Esophagus muscularis mucosa (tissue), 4 donors: ENCODE results near the gene NEUROG3. TPM values are rescaled to one million over a fixed set of nuclear protein-coding genes. Genes with fewer than 3 reads are reported as not detected.

Source experiments
- DNase-seq: peaks from one replicate; pipeline ENCODE4 v3.0.0-alpha.2; 2017; ENCODE audit errors: extremely low spot score
- H3K27ac ChIP-seq, 4 donors: fragments of 200-600 bp; sonication (generic); replicated peaks in 1 of 4; 1 replicate in 3 of 4; 2 replicates in 1 of 4; pipeline ENCODE4 v1.5.1; 2016 to 2019; ENCODE audit warnings: mild to moderate bottlenecking in 1 of 4
- H3K27me3 ChIP-seq, 4 donors: fragments of 200-600 bp; sonication (generic); one replicate each; pipeline versions ENCODE4 v1.5.1 to v1.6.0; 2016 to 2019
- H3K36me3 ChIP-seq, 4 donors: fragments of 200-600 bp; sonication (generic); one replicate each; pipeline ENCODE4 v1.5.1; 2016 to 2019
- H3K4me1 ChIP-seq, 4 donors: fragments of 200-600 bp; sonication (generic); one replicate each; pipeline ENCODE4 v1.5.1; 2016 to 2019
- H3K4me3 ChIP-seq, 4 donors: fragments of 200-600 bp; sonication (generic); 1 replicate in 2 of 4; 2 replicates in 2 of 4; pipeline ENCODE4 v1.5.1; 2016 to 2019; ENCODE audit warnings: mild to moderate bottlenecking in 4 of 4, moderate library complexity in 1 of 4
- H3K9me3 ChIP-seq, 4 donors: fragments of 200-600 bp; sonication (generic); 1 replicate in 3 of 4; 2 replicates in 1 of 4; pipeline ENCODE4 v1.5.1; 2016 to 2019
- CTCF ChIP-seq, 3 experiments: fragments of 200-600 bp in 2 of 3; fragments of 450-650 bp in 1 of 3; sonication (generic) in 2 of 3; IDR thresholded peaks; one replicate each; pipeline ENCODE4 v1.5.1; 2017 to 2019; ENCODE audit warnings: antibody characterized with exemption in 3 of 3, mild to moderate bottlenecking in 2 of 3, moderate library complexity in 1 of 3
- EP300 ChIP-seq: sonication (generic); formaldehyde crosslinking; IDR thresholded peaks from one replicate; pipeline ENCODE4 v1.6.1; 2017; ENCODE audit warnings: antibody characterized with exemption
- POLR2A ChIP-seq: fragments of 450-650 bp; IDR thresholded peaks from one replicate; pipeline ENCODE4 v1.6.1; 2017; ENCODE audit warnings: antibody characterized with exemption, moderate library complexity, mild to moderate bottlenecking, low read depth
- POLR2AphosphoS5 ChIP-seq, 2 donors: sonication (generic); formaldehyde crosslinking; IDR thresholded peaks; one replicate each; pipeline ENCODE4 v1.6.1; 2017; ENCODE audit warnings: antibody characterized with exemption in 2 of 2
- WGBS: methylation state at CpG from one replicate; pipeline ENCODE4 v1.1.5; 2018; 5-methylcytosine and 5-hydroxymethylcytosine counted together
- intact Hi-C: fragments of 100-400 bp; cut with DNase I; formaldehyde crosslinking; loops from one replicate; pipeline ENCODE4 v1.15.1; 2023
- total RNA-seq, 4 donors: library from RNA; depleted of rRNA; stranded (reverse); fragments of >200 nt; gene quantifications; one replicate each; pipeline versions ENCODE4 v1.1.0 to v1.2.1, GENCODE V29; 2016

The NEUROG3 gene
- total RNA-seq, 4 donors from 2014 or later: 0.66 TPM; not detected in 3

- Histone ChIP-seq H3K27me3 (no peaks in the 10 kb centered on the region), H3K36me3 (no peaks in the 10 kb centered on the region), H3K9me3 (no peaks in the 10 kb centered on the region), H3K4me3 (no peak overlapping the region), H3K4me1 (no peaks in the 10 kb centered on the region), H3K27ac (no peak overlapping the region)
- WGBS: 71% methylated on average over 3 of the region's 3 CpGs
- TF ChIP-seq POLR2A (no peak), POLR2AphosphoS5 (IDR thresholded peaks at IDR 0.05) (no peak), CTCF (IDR thresholded peaks at IDR 0.05) (no peak), EP300 (no peak)
- intact Hi-C loops: no loop called here
- peak; percentile 45 for DNase-seq
Observed at GRCh38 chr10:69533658-69534057, 39.6 kb downstream of the NEUROG3 start.

- Histone ChIP-seq H3K27ac (no peak overlapping the region), H3K27me3 (no peaks in the 10 kb centered on the region), H3K4me1 (no peaks in the 10 kb centered on the region), H3K9me3 (no peaks in the 10 kb centered on the region), H3K36me3 (no peaks in the 10 kb centered on the region), H3K4me3 (no peak overlapping the region)
- 100% methylated on average over 5 of the region's 11 CpGs for WGBS
- peak; percentile 91 for DNase-seq
- intact Hi-C loops: no loop called here
- TF ChIP-seq POLR2AphosphoS5 (IDR thresholded peaks at IDR 0.05): no peak
- TF ChIP-seq POLR2A: no peak
- no peak for TF ChIP-seq CTCF (IDR thresholded peaks at IDR 0.05)
- TF ChIP-seq EP300: no peak
Observed at GRCh38 chr10:69527961-69528360, 45.3 kb downstream of the NEUROG3 start.

Other genes starting within 250 kb of the NEUROG3 start
- 10 to 100 TPM; 51.4 to 72.6 (median 68.1) TPM for gene TACR2, start 156.5 kb downstream of the NEUROG3 start, total RNA-seq
- gene TSPAN15, start 122.0 kb downstream of the NEUROG3 start, total RNA-seq: 10 to 100 TPM; 40.3 to 59.4 (median 53.5) TPM
- gene FAM241B, start 56.8 kb upstream of the NEUROG3 start, total RNA-seq: 1 to 10 TPM; 2.0 to 9.1 (median 6.5) TPM
- gene COL13A1, start 228.5 kb upstream of the NEUROG3 start, total RNA-seq: 1 to 10 TPM; 1.2 to 4.2 (median 2.6) TPM